GM12892 (cell line): ENCODE measurements around the gene CD276.

Experiments used
- POLR2A ChIP-seq: IDR thresholded peaks from 2 replicates; pipeline ENCODE4 v1.6.1; 2011; ENCODE audit warnings: low read depth, low read length, control low read depth
- POLR2AphosphoS5 ChIP-seq: IDR thresholded peaks from 2 replicates; pipeline ENCODE4 v1.6.1; 2011; ENCODE audit warnings: low read depth, low read length, control low read depth
- TAF1 ChIP-seq: IDR thresholded peaks from 2 replicates; pipeline ENCODE4 v1.6.1; 2011; ENCODE audit warnings: low read depth, mild to moderate bottlenecking, control low read depth, low read length, borderline replicate concordance

GRCh38 chr15:73683257-73683776, 866 bp upstream of the CD276 start:
- TF ChIP-seq POLR2AphosphoS5: no peak
- no peak for TF ChIP-seq POLR2A
- no peak for TF ChIP-seq TAF1
